ENCODE measurements around the gene PIK3R3.

GRCh38 chr1:46134660-46135331 is 2.4 kb upstream of the PIK3R3 start:
- no peak for TF ChIP-seq POLR2A (IDR thresholded peaks at IDR 0.05)
- TF ChIP-seq CTCF (IDR thresholded peaks at IDR 0.05), result no peak
